ENCODE data around the gene GALK2.

DNA sequence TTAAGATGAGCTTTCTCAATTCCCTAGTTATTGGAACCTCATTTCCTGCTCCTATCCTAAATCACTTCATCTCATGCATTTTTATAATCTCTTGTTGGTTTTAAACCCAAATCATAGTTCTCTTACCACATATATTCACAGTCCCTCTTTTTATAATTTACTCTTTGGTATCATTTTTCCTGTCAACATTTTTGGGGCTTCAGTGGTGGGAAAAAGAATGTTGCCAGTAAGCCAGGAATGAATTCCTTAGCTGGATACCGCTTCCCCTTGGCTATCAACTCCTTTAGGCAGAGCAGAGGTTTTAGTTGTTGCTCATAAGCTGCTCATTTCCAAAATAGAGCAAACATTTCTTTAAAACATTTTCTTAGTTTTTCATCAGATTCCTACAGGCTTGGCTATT lies 112.3 kb downstream of the GALK2 start:
- TF ChIP-seq, protein P1, sequence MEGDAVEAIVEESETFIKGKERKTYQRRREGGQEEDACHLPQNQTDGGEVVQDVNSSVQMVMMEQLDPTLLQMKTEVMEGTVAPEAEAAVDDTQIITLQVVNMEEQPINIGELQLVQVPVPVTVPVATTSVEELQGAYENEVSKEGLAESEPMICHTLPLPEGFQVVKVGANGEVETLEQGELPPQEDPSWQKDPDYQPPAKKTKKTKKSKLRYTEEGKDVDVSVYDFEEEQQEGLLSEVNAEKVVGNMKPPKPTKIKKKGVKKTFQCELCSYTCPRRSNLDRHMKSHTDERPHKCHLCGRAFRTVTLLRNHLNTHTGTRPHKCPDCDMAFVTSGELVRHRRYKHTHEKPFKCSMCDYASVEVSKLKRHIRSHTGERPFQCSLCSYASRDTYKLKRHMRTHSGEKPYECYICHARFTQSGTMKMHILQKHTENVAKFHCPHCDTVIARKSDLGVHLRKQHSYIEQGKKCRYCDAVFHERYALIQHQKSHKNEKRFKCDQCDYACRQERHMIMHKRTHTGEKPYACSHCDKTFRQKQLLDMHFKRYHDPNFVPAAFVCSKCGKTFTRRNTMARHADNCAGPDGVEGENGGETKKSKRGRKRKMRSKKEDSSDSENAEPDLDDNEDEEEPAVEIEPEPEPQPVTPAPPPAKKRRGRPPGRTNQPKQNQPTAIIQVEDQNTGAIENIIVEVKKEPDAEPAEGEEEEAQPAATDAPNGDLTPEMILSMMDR (optimal IDR thresholded peaks at IDR 0.05 in 1 of 3, IDR thresholded peaks at IDR 0.05 in 1 of 3, conservative IDR thresholded peaks at IDR 0.05 in 1 of 3; ENCODE audit: extremely low read depth in 1 of 3, insufficient read depth in 2 of 3, low read length in 3 of 3): no peak
- no peak for TF ChIP-seq EZH2 (IDR thresholded peaks at IDR 0.05; ENCODE audit: low read length)

All from keratinocyte (primary cell).